Natural killer cell (primary cell): ENCODE measurements around the gene RBFOX2. TPM values are rescaled to one million over a fixed set of nuclear protein-coding genes. Genes with fewer than 3 reads are reported as not detected.

Experiments used
- ATAC-seq, 3 donors: fragments of 150-1000 bp in 2 of 3; fragments of 200-7000 bp in 1 of 3; cut with Tn5 transposase; 1 replicate in 1 of 3; 2 replicates in 2 of 3; pipeline ENCODE4 v1.10.0; 2021; ENCODE audit warnings: mild to moderate bottlenecking in 2 of 3, moderate library complexity in 2 of 3
- DNase-seq, 2 donors: peaks; one replicate each; pipeline versions ENCODE4 v3.0.0 to v3.0.0-alpha.2; 2013 to 2021; ENCODE audit warnings: mixed read lengths in 1 of 2
- H3K27ac ChIP-seq: one replicate; pipeline ENCODE4 v1.5.1; 2013; ENCODE audit warnings: mild to moderate bottlenecking, low read length
- H3K27me3 ChIP-seq: one replicate; pipeline ENCODE4 v1.6.1; 2013; ENCODE audit warnings: low read length; ENCODE audit not compliant: control insufficient read depth, insufficient read depth
- H3K36me3 ChIP-seq: one replicate; pipeline ENCODE4 v1.6.1; 2013; ENCODE audit warnings: low read length; ENCODE audit not compliant: control insufficient read depth, insufficient read depth
- H3K4me1 ChIP-seq: one replicate; pipeline ENCODE4 v1.6.1; 2013; ENCODE audit warnings: low read length; ENCODE audit not compliant: control insufficient read depth, insufficient read depth
- H3K4me3 ChIP-seq: one replicate; pipeline ENCODE4 v1.5.1; 2013; ENCODE audit warnings: low read length
- H3K9me3 ChIP-seq: one replicate; pipeline ENCODE4 v1.6.1; 2013; ENCODE audit warnings: low read length; ENCODE audit not compliant: control insufficient read depth, insufficient read depth
- H3K27ac Mint-ChIP-seq, 2 donors: one replicate each; pipeline ENCODE4 v1.8.0; 2022; ENCODE audit warnings: mild to moderate bottlenecking in 2 of 2, mixed read lengths in 2 of 2, moderate library complexity in 1 of 2
- H3K27me3 Mint-ChIP-seq, 2 donors: one replicate each; pipeline ENCODE4 v1.8.0; 2022; ENCODE audit warnings: low read depth in 2 of 2, mixed read lengths in 2 of 2
- H3K36me3 Mint-ChIP-seq: one replicate; pipeline ENCODE4 v1.8.0; 2022; ENCODE audit warnings: mixed read lengths
- H3K4me1 Mint-ChIP-seq, 2 donors: one replicate each; pipeline ENCODE4 v1.8.0; 2022; ENCODE audit warnings: mixed read lengths in 2 of 2
- H3K4me3 Mint-ChIP-seq: one replicate; pipeline ENCODE4 v1.8.0; 2022; ENCODE audit warnings: mild to moderate bottlenecking, moderate library complexity, mixed read lengths
- H3K9me3 Mint-ChIP-seq, 2 donors: one replicate each; pipeline ENCODE4 v1.8.0; 2022; ENCODE audit warnings: mixed read lengths in 2 of 2
- CTCF ChIP-seq: fragments of 200-600 bp; IDR thresholded peaks from one replicate; pipeline ENCODE4 v1.8.0; 2022; ENCODE audit warnings: antibody characterized with exemption
- WGBS: methylation state at CpG from one replicate; pipeline ENCODE4 v1.1.7; 2013; ENCODE audit warnings: missing lambda C conversion rate; ENCODE audit not compliant: insufficient coverage; 5-methylcytosine and 5-hydroxymethylcytosine counted together
- intact Hi-C: fragments of 100-400 bp; cut with micrococcal nuclease; formaldehyde crosslinking; loops from one replicate; pipeline ENCODE4 v1.14.2; 2022
- total RNA-seq, 4 donors: library from RNA; stranded (reverse); fragments of 120-200 nt in 1 of 4; gene quantifications; one replicate each; pipeline versions ENCODE4 v1.2.3 to v1.2.4, GENCODE V29; 2013 to 2022

Gene RBFOX2
- total RNA-seq, 3 donors from 2014 or later (not counting 1 experiment from before 2014, with no cell fraction given), result 1.0 to 4.7 (median 3.0) TPM

- H3K4me1 ChIP-seq, result no peaks in the 10 kb centered on the region
- WGBS, result 90% methylated on average over 1 of the region's 3 CpGs
- no peaks in the 10 kb centered on the region for H3K36me3 Mint-ChIP-seq
- no peaks in the 10 kb centered on the region for H3K9me3 Mint-ChIP-seq
- H3K27ac Mint-ChIP-seq, result no peak overlapping the region
- no peak for ATAC-seq
- no peak overlapping the region for H3K4me3 ChIP-seq
- no peak overlapping the region for H3K4me3 Mint-ChIP-seq
- no peaks in the 10 kb centered on the region for H3K27me3 ChIP-seq
- H3K27ac ChIP-seq, result no peak overlapping the region
- H3K36me3 ChIP-seq, result no peaks in the 10 kb centered on the region
- peaks cover 2 to 8% of the 10 kb centered on the region in 2 donors for H3K27me3 Mint-ChIP-seq
- no peak for TF ChIP-seq CTCF
- intact Hi-C loops, result no loop called here
- no peaks in the 10 kb centered on the region for H3K9me3 ChIP-seq
- no peak for DNase-seq
- no peaks in the 10 kb centered on the region for H3K4me1 Mint-ChIP-seq
These were observed 167.8 kb downstream of the RBFOX2 start for GRCh38 chr22:35860837-35861236.

- Histone ChIP-seq H3K27me3 (no peaks in the 10 kb centered on the region), H3K27ac (no peak overlapping the region), H3K4me1 (no peaks in the 10 kb centered on the region), H3K9me3 (no peaks in the 10 kb centered on the region), H3K36me3 (no peaks in the 10 kb centered on the region), H3K4me3 (no peak overlapping the region)
- DNase-seq (no peak), ATAC-seq (no peak)
- intact Hi-C loops, result no loop called here
- 94% methylated on average over 3 of the region's 4 CpGs for WGBS
- no peaks in the 10 kb centered on the region for H3K9me3 Mint-ChIP-seq
- H3K4me3 Mint-ChIP-seq, result no peak overlapping the region
- no peak overlapping the region for H3K27ac Mint-ChIP-seq
- H3K36me3 Mint-ChIP-seq, result no peaks in the 10 kb centered on the region
- H3K27me3 Mint-ChIP-seq, result peaks cover 2 to 8% of the 10 kb centered on the region in 2 donors
- no peaks in the 10 kb centered on the region for H3K4me1 Mint-ChIP-seq
- no peak for TF ChIP-seq CTCF
These were observed 168.4 kb downstream of the RBFOX2 start for GRCh38 chr22:35860087-35860733.

GRCh38 chr22:35854334-35854733 lies 174.3 kb downstream of the RBFOX2 start:
- H3K27me3 ChIP-seq, result no peaks in the 10 kb centered on the region
- Mint-ChIP-seq H3K36me3 (no peaks in the 10 kb centered on the region), H3K27me3 (peaks cover 0 to 8% of the 10 kb centered on the region in 2 donors), H3K27ac (no peak overlapping the region), H3K4me1 (no peaks in the 10 kb centered on the region), H3K9me3 (no peaks in the 10 kb centered on the region), H3K4me3 (no peak overlapping the region)
- TF ChIP-seq CTCF, result no peak
- no peaks in the 10 kb centered on the region for H3K9me3 ChIP-seq
- ATAC-seq, result no peak
- H3K4me1 ChIP-seq, result no peaks in the 10 kb centered on the region
- H3K36me3 ChIP-seq, result no peaks in the 10 kb centered on the region
- H3K27ac ChIP-seq, result no peak overlapping the region
- WGBS, result 78% methylated on average over 2 of the region's 2 CpGs
- no peak for DNase-seq
- intact Hi-C loops, result no loop called here
- H3K4me3 ChIP-seq, result no peak overlapping the region

- ATAC-seq (no peak), DNase-seq (no peak)
- H3K4me1 ChIP-seq, result no peaks in the 10 kb centered on the region
- no peaks in the 10 kb centered on the region for H3K4me1 Mint-ChIP-seq
- no peaks in the 10 kb centered on the region for H3K27me3 ChIP-seq
- H3K4me3 Mint-ChIP-seq, result no peak overlapping the region
- intact Hi-C loops, result no loop called here
- no peak overlapping the region for H3K27ac ChIP-seq
- H3K9me3 ChIP-seq, result no peaks in the 10 kb centered on the region
- no peaks in the 10 kb centered on the region for H3K36me3 ChIP-seq
- no peak overlapping the region for H3K27ac Mint-ChIP-seq
- H3K4me3 ChIP-seq, result no peak overlapping the region
- TF ChIP-seq CTCF, result no peak
- H3K9me3 Mint-ChIP-seq, result no peaks in the 10 kb centered on the region
- peaks cover 0 to 2% of the 10 kb centered on the region in 2 donors for H3K27me3 Mint-ChIP-seq
- no peaks in the 10 kb centered on the region for H3K36me3 Mint-ChIP-seq
These were observed 176.5 kb downstream of the RBFOX2 start for GRCh38 chr22:35852076-35852475.
